Ramos (cell line): ENCODE data around the gene OASL.

Experiments used
- in situ Hi-C: fragments of 300-500 bp; cut with MboI; formaldehyde crosslinking; loops from one replicate; pipeline ENCODE4 v1.14.3; 2022; ENCODE audit warnings: low sequenced_read_pairs; ENCODE audit not compliant: unreplicated experiment

OASL gene

DNA sequence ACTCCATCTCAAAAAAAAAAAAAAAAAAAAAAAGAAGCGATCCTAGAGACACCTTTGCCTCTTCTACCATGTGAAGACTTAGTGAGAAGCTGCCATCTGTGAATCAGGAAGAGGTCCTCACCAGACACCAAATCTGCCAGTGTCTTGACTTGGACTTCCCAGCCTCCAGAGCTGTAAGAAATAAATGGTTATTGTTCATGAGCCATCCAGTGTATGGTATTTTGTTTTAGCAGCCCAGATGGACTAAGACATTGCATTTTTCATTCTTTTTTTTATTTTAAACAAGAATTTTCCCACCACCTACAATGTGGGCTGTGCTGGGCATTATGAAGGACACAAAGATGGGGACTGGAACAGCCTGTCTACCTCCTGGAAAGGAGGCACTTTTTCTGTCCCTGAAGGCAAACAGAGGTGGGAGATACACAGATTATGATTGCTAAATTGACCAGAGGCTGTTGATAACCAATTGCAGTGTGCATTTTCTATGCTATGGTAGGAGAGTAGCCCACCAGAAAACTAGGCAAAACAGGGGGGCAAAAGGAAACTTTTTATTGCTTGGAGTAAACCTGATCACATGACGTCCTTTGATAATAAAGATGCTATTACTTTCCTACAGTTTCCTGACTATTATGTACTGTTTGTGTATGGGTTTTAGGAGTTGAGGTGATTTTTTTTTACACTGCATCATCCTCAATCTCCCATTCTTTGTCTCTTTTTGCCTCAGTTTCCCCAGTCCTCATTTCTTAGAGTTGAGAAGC lies 20.0 kb downstream of the OASL start:
- in situ Hi-C loops, result no loop called here

DNA sequence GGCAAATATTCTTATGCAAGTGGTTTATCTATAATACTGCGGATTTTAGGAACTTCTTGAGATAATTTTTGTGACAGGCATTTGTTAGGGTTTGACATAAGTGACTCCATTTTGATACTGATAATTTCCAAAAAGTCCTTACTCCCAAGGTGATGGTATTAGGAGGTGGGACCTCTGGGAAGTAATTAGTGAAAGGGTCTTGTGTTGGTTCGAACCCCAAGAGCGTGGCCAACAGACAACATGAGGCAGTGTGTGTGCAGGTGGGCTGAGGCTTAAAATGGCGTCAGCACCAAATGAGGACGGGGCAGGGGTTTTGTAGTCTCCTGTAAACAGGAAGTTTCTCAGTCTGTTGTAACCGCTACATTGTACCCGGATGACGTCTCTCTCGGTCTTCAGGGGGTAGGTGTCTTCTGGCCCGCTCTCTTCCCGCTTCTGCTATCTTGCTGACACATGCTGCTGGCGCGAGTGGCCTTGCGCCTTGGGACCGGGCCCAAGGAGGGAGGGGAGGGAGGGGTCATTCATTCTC lies 21.0 kb downstream of the OASL start:
- in situ Hi-C loops, result no loop called here

DNA sequence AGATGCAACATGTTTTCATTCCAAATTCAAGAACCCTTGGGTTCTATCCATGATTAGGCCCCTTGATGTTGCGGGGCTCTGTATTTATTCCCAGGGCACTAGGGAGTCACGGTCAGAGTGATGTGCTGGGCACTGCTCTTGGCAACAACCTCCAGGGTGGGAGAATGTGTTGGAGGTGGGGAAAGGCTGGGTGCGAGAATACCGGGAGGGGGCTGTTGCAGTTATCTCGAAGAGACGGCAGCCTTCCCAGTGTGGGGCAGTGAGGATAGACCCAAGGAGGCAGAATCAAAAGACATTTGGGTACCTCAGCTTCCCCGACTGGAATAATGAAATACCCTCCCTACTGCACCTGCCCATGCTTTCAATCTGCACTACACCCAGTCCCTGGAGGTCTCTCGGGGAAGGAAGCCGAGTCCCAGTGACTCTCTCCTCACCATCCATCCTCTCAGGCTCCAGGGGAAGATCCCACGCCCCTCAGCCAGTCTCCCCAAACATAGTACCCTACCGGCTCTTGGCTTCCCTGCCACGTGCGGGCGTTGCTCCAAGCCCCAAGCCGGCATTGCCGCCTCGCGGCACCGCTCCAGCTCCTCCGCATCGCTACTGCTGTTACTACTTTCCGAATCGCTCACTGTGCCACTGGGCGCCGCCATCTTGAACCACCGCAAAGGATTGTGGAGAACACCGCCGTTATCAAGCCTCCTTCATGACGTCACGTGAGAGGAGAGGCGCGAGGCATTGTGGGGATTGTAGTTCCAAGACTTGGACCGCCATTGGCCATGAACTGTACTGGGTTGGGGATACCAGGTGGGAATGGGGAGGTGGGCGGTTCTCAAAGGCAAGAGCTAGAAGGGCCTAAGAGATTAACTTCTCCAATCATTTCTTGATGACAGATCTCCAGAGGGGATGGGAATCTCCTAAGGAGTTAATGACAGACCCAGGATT lies 22.9 kb downstream of the OASL start, which contains the start of gene C12orf43:
Gene C12orf43 (minus strand): TSS at position 663 of the 942 bp plus-strand sequence. CDS start 13 bp downstream, at position 650.
- in situ Hi-C loops, result no loop called here

DNA sequence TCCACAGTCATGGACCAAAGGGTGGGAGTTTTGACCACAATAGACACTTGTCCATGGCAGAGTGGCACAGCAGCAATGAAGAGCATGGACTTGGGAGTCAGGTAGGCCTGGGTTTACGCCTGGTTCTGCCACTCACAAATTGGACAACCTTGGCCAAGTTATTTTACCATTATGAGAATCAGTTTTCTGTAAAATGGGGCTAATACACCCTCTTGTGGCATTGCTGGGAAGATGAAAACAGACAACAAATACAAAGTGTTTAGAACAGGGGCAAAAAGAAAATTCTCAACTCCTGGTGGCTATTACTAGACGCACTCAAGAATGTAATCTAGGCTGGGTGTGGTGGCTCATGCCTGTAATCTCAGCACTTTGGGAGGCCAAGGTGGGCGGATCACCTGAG lies 25.3 kb downstream of the OASL start:
- in situ Hi-C loops, result no loop called here

DNA sequence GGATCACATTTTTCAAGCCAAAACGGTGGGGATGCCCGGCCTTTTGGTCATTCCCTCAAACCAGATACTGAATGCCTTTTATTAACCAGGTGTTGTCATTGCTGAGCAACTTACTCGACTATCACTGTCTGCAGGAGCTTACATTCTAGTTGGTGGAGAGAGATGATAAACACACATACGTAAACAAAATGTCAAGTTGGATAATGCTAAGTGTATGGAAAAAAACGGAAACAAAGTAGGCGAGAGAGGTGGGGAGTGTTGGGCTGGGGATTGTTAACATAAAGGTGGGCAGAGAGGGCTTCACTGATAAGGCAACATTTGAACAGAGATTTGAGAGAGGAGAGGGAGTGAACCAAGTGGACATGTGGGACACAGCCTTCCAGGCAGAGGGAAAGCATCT lies 27.2 kb downstream of the OASL start:
- in situ Hi-C loops, result no loop called here

DNA sequence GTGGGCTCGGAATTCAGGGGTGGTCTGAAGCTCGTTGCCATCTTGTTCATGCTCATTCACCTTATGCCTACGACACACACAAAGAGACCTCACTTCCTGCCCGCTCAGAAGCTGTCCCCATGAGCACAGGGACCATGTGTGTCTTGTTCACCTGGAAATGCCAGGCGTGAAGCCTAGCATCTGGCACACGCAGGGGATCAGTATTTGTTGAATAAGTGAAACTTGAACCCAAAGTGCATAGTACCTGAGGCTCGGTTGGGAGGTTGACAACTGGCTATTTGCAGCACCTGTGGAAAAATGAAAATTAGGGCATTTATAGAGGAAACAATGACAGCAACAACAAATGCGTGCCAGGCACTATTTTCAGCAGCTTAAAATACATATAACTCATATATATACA lies 28.2 kb downstream of the OASL start:
- in situ Hi-C loops, result no loop called here

DNA sequence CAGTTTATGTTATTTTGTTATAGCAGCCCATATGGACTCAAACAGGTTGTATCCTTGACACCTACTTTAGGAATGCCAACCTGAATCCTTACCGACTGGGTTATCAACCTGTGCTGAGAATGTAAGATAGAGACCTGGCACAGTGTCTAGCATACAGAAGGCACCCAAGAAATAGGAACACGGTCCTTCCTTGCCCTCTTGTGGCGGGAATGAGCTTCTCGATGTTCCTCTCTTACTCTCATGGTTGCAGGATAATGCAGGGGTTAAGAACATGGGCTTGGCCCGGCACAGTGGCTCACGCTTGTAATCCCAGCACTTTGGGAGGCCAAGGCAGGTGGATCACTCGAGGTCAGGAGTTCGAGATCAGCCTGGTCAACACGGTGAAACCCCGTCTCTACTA lies 29.3 kb downstream of the OASL start:
- in situ Hi-C loops, result no loop called here

DNA sequence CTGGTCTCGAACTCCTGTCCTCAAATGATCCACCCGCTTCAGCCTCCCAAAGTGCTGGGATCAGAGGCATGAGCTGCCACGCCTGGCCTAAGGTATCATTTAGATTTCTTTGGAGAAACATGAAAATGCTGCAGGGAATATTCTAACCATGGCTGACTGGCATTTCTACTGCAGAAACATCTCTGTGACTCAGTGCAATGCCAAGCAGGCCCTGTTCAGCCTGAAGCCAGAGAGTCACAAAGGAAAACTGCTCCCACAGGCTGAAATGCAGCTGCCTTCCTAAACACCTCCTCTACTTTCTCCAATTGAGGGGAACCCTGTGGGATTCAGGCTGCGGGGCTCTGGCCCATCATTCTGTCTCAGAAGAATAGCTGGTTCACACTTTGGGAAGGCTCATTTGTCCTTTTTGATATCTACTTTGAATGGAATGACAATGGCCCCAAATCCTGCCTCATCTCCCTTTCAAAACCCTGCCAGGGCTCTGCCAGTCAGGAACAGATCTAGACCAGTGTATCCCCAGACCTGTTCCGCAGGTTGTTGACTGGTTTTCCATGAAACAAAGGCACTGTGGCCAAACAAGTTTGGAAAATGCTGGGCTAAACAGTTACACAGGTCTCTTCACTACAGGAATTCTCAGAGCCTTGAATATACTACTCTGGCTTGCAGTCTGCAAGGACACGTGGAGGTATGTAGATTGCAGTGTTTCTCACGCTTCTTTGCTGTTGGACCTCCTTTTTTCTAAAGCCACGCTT lies 30.5 kb downstream of the OASL start:
- in situ Hi-C loops, result no loop called here

DNA sequence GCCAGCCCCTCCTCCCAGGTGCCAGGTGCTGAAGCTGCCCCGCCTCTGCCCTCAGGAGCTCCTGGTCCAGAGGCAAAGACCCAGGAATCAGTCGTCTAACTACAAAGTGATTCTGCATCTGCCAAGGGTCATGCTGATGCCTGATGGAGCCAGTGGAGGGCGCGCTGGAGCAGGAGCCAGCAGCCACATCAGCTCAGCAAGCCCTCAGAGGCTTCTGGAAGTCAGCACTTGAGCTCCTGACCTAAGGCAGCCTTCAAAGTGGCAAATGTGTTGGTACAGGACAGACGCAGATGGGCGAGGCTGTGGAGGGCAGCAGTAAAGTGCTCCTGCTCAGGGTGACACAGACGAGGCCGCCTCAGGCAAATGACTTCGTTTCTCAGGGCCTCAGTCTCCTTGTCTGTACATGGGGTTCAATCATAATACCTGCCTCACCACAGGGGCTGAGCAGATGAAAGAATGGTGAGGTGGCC lies 33.7 kb downstream of the OASL start:
- in situ Hi-C loops, result no loop called here

DNA sequence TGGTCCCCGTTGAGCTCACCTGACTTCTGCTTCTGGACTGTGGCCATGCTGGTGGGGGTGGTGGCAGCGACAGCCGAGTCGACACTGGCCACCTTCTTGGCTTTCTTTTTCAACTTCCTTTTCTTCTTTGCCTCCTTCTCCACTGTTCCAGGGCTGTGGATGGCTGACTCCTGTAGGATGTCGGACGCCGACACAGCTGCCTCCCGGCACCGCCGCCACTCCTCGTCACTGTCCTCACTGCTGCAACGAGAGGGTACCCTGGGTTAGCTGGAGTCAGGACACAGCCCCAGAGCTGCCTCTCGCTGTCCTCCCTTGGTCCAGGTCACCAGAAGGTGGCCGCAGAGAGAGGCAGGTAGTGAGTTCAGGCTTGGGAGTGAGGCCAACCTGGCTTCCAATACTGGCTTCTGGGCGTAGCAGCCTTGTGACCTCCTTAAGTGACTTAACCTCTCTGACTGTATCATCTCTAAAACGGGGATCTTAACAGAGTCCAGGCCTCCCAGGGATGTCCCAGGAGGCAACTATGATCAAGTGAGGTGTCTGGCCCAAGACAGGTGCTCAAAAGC lies 34.7 kb downstream of the OASL start:
- in situ Hi-C loops, result no loop called here

DNA sequence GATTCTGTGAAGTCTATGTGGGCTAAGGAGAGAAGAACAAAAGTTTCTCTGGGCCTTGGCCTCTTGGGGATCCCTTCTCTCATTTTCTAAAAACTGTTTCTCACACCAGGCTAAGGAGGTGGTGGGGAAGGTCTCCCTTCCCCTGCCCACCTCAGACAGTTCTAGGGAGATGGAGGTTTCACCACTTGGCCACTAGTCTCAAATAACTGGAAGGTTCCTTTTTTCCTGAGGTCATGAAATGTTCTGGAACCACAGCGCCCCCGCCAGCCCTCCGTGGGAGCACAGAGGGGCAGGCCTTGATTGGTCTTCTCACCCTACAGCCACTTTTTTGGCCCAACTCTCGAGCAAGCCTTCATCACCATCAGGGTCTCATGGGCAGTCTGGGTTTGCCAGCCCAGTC lies 35.4 kb downstream of the OASL start:
- in situ Hi-C loops, result no loop called here

DNA sequence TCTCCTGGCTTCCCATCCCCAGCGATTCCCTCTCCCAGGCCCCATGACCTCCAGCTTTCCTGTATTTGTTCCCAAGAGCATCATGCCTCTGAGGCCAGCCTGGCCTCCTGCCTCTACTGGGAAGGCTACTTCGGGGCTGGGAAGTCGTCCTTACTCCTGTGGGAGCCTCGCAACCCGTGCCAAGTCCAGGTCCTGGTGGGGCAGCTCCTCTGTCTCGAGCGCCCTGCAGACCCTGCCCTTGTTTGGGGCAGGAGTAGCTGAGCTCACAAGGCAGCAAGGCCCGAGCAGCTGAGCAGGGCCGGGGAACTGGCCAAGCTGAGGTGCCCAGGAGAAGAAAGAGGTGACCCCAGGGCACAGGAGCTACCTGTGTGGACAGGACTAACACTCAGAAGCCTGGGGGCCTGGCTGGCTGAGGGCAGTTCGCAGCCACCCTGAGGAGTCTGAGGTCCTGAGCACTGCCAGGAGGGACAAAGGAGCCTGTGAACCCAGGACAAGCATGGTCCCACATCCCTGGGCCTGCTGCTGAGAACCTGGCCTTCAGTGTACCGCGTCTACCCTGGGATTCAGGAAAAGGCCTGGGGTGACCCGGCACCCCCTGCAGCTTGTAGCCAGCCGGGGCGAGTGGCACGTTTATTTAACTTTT lies 37.1 kb downstream of the OASL start:
- in situ Hi-C loops, result no loop called here

DNA sequence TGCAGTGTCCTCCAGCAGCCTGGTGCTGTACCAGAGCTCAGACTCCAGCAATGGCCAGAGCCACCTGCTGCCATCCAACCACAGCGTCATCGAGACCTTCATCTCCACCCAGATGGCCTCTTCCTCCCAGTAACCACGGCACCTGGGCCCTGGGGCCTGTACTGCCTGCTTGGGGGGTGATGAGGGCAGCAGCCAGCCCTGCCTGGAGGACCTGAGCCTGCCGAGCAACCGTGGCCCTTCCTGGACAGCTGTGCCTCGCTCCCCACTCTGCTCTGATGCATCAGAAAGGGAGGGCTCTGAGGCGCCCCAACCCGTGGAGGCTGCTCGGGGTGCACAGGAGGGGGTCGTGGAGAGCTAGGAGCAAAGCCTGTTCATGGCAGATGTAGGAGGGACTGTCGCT lies 38.0 kb downstream of the OASL start:
- in situ Hi-C loops, result no loop called here

DNA sequence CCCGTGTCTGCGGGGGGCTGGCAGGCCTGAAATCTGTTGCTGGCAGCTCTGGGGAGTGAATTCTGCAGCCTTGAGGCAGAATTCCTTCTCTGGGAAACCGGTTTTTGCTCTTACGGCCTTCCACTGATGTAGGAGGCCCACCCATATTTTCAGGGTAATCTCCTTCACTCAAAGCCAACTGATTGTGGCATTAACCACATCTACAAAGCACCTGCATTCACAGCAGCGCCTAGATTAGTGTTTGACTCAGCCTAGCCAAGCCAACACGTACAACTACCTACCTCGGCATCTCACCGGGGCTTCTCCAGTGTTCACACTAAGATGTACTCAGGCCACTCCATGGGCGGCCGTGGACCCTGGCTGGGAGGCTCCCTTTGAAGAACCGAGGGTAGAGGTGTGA lies 38.5 kb downstream of the OASL start:
- in situ Hi-C loops, result no loop called here

DNA sequence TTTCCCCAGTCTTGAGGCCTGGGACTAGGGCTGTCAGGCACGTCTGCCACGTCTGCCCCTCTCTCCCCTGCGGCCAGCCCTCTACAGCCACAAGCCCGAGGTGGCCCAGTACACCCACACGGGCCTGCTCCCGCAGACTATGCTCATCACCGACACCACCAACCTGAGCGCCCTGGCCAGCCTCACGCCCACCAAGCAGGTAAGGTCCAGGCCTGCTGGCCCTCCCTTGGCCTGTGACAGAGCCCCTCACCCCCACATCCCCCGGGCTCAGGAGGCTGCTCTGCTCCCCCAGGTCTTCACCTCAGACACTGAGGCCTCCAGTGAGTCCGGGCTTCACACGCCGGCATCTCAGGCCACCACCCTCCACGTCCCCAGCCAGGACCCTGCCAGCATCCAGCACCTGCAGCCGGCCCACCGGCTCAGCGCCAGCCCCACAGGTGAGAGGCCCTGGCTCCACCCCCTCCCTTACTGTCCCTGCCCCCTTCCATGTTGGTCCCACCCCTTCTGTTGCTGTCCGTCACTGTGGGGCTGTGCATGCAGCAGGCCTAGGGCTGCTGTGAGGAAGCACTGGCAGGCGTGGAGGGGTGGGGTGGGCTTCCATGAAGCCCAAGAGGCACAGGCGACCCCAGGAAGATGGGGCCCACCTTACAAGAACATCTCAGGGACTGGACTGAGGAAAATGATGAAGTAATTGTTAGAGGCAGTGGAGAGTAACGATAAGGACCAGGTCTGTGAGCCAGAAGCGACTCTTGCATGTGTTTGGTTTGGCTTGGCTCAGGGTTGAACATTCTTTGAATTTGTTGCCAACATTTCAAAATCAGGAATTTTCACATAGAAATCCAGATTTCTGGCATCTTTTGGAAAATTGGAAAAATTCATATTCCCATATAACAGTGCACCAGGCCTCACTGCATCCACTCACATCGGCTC lies 39.6 kb downstream of the OASL start:
- in situ Hi-C loops, result no loop called here

DNA sequence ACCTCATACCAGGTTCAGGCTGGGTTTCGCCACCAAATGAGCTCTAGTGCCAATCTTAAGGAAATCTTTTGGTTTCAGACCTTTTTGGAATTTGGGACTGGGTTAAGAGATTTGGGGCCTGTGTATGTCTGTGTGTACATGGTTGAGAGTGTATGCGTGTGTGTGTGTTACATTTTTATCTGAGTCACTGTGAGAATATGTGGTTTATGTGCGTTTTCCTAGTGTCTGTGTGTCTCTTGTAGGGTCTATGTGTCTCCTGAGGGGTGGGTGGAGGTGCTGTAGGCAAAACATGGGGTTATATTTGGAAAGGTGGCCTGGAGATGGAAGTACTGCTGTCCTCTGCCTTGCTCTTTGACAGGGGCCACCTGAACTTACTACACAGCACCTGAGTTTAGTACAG lies 40.6 kb downstream of the OASL start:
- in situ Hi-C loops, result no loop called here

DNA sequence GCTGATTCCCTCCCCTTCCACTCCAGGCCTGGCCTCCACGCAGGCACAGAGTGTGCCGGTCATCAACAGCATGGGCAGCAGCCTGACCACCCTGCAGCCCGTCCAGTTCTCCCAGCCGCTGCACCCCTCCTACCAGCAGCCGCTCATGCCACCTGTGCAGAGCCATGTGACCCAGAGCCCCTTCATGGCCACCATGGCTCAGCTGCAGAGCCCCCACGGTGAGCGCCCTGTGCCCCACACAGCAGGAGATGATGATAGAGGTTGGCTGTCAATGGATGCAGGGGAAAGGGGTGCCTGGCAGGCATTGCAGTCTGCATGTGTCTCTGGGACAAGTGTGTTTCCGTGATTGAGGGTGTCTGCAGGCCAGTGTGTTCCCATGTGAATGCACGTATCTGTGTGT lies 41.6 kb downstream of the OASL start:
- in situ Hi-C loops, result no loop called here

DNA sequence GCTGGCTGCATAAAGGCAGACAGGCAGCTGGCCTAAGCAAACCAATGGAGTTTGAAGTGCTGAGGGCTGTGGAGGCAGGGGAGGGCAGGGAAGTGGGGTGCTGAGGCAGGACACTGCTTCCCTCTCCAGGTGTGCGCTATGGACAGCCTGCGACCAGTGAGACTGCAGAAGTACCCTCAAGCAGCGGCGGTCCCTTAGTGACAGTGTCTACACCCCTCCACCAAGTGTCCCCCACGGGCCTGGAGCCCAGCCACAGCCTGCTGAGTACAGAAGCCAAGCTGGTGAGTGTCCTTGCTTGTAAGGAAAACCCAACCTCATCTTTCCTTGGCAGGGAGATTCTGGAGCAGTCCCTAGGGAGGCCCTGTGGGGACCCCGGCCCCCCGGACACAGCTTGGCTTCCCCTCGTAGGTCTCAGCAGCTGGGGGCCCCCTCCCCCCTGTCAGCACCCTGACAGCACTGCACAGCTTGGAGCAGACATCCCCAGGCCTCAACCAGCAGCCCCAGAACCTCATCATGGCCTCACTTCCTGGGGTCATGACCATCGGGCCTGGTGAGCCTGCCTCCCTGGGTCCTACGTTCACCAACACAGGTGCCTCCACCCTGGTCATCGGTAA lies 42.8 kb downstream of the OASL start:
- in situ Hi-C loops, result no loop called here
